Measurements from ENCODE around the gene MTCL1. TPM values are rescaled to one million over a fixed set of nuclear protein-coding genes. Genes with fewer than 3 reads are reported as not detected.

The MTCL1 gene
- 10 to 100 TPM in 1 of 2 donors, 1 to 10 TPM in 1; 7.3 to 12.8 TPM for total RNA-seq
- 10 to 100 TPM in 4 of 6 donors, 1 to 10 TPM in 2; 7.1 to 16.0 (median 12.4) TPM for polyA plus RNA-seq (ENCODE audit: insufficient read length in 6 of 6)
- long read RNA-seq, donor 1, transcript MTCL1-216 (1 exons, 2,856 nt), result major isoform, 7 of 12 reads
- long read RNA-seq, donor 1, partial matches to known transcripts, result 5 of 12 reads
- long read RNA-seq, donor 1, other reads (novel, unspliced or antisense), result 0 of 12 reads
- long read RNA-seq, donor 2, partial matches to known transcripts, result 0 of 5 reads
- long read RNA-seq, donor 2, other reads (novel, unspliced or antisense), result 0 of 5 reads
- long read RNA-seq, donor 3, partial matches to known transcripts, result 0 of 1 reads
- long read RNA-seq, donor 3, other reads (novel, unspliced or antisense), result 0 of 1 reads
- long read RNA-seq, donor 4, result 0 reads
- long read RNA-seq, donor 5, result 0 reads
- long read RNA-seq, donor 6, transcript MTCL1-216 (1 exons, 2,856 nt), result major isoform, 6 of 6 reads
- long read RNA-seq, donor 6, partial matches to known transcripts, result 0 of 6 reads
- long read RNA-seq, donor 6, other reads (novel, unspliced or antisense), result 0 of 6 reads
- long read RNA-seq, donor 7, result 0 reads
- long read RNA-seq, donor 8, partial matches to known transcripts, result 0 of 3 reads
- long read RNA-seq, donor 8, other reads (novel, unspliced or antisense), result 0 of 3 reads
- long read RNA-seq, donor 9, result 0 reads
- long read RNA-seq, donor 10, partial matches to known transcripts, result 0 of 1 reads
- long read RNA-seq, donor 10, other reads (novel, unspliced or antisense), result 1 of 1 reads
- long read RNA-seq, donor 11, result 0 reads
- long read RNA-seq, donor 12, partial matches to known transcripts, result 0 of 2 reads
- long read RNA-seq, donor 12, other reads (novel, unspliced or antisense), result 0 of 2 reads

- Histone ChIP-seq H3K4me3 (peak within 1 kb of the TSS; percentile 56 to 73), H3K27ac (peak within 1 kb of the TSS; percentile 57 to 75), H3K4me1 (peaks cover 16 to 24% of the 10 kb centered on the region in 2 donors), H3K36me3 (no peaks in the 10 kb centered on the region), H3K27me3 (peaks cover 11 to 80% of the 10 kb centered on the region in 2 donors), H3K9me3 (no peaks in the 10 kb centered on the region)
- intact Hi-C loops (cut with DNase I), result no loop called here
- ATAC-seq (no peak), DNase-seq (peak in 2 of 4 donors; percentile 20 to 85)
- TF ChIP-seq, protein P1, sequence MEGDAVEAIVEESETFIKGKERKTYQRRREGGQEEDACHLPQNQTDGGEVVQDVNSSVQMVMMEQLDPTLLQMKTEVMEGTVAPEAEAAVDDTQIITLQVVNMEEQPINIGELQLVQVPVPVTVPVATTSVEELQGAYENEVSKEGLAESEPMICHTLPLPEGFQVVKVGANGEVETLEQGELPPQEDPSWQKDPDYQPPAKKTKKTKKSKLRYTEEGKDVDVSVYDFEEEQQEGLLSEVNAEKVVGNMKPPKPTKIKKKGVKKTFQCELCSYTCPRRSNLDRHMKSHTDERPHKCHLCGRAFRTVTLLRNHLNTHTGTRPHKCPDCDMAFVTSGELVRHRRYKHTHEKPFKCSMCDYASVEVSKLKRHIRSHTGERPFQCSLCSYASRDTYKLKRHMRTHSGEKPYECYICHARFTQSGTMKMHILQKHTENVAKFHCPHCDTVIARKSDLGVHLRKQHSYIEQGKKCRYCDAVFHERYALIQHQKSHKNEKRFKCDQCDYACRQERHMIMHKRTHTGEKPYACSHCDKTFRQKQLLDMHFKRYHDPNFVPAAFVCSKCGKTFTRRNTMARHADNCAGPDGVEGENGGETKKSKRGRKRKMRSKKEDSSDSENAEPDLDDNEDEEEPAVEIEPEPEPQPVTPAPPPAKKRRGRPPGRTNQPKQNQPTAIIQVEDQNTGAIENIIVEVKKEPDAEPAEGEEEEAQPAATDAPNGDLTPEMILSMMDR (IDR thresholded peaks at IDR 0.05), result no peak
Observed at GRCh38 chr18:8705238-8705960, at the start of gene MTCL1. TSS of gene MTCL1 (plus strand) at chr18:8705556. CDS start at chr18:8705661, 105 bp downstream.

- no peak overlapping the region for H3K27ac ChIP-seq
- no peak for DNase-seq
- no peak for ATAC-seq
- H3K27me3 ChIP-seq, result peaks cover 0 to 3% of the 10 kb centered on the region in 2 donors
- H3K36me3 ChIP-seq, result no peaks in the 10 kb centered on the region
- H3K4me1 ChIP-seq, result no peaks in the 10 kb centered on the region
- H3K9me3 ChIP-seq, result no peaks in the 10 kb centered on the region
- H3K4me3 ChIP-seq, result no peak overlapping the region
- TF ChIP-seq, protein P1 (IDR thresholded peaks at IDR 0.05), result no peak
- intact Hi-C loops (cut with DNase I), result no loop called here
Observed at GRCh38 chr18:8656232-8656631, 49.1 kb upstream of the MTCL1 start.

GRCh38 chr18:8657050-8657820, 48.1 kb upstream of the MTCL1 start:
- intact Hi-C loops (cut with DNase I), result no loop called here
- Histone ChIP-seq H3K27ac (no peak overlapping the region), H3K9me3 (no peaks in the 10 kb centered on the region), H3K27me3 (peaks cover 3 to 5% of the 10 kb centered on the region in 2 donors), H3K4me1 (no peaks in the 10 kb centered on the region), H3K4me3 (no peak overlapping the region), H3K36me3 (no peaks in the 10 kb centered on the region)
- DNase-seq (no peak), ATAC-seq (no peak)
- TF ChIP-seq, protein P1 (IDR thresholded peaks at IDR 0.05), result no peak

DNA sequence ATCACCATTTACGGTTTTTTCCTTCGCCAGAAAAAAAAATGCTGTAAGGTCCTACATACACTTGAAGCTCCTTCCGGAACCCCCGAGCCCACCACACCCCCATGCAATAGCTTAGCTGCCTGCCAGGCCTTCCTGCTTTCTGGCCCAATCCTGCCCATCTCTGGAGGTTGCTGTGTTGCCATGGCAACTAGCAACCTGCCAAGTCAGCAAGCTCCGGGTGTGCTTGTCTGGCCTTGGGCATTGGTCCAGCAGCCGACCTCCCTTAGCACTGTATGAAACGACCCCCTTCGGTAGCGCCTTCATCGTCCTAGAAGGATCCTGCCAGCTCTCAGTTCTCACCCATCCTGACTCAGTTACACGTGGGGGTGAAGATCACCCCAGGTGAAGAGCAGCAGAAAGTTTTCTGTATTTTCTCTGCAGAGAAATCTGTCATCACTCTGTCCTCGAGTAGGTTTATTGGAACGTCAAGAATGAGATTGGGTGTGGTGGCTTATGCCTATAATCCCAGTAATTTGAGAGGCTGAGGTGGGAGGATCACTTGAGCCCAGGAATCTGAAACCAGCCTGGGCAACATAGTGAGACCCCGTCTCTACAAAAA, 47.4 kb upstream of the MTCL1 start:
- intact Hi-C loops (cut with DNase I), result no loop called here
- peaks cover 3 to 6% of the 10 kb centered on the region in 2 donors for H3K27me3 ChIP-seq
- ATAC-seq (no peak), DNase-seq (no peak)
- H3K27ac ChIP-seq, result no peak overlapping the region
- H3K4me1 ChIP-seq, result no peaks in the 10 kb centered on the region
- TF ChIP-seq, protein P1 (IDR thresholded peaks at IDR 0.05), result no peak
- H3K36me3 ChIP-seq, result no peaks in the 10 kb centered on the region
- no peaks in the 10 kb centered on the region for H3K9me3 ChIP-seq
- no peak overlapping the region for H3K4me3 ChIP-seq

All from left lung (tissue), 14 donors.